DMS114 treated with DMSO at 0.1 percent for 48 hours (cell line): ENCODE data around the gene VASH1.

Experiments used
- DNase-seq: peaks from one replicate; lab custom pipeline; 2025; ENCODE audit not compliant: unreplicated experiment; lab: John Stamatoyannopoulos, UW

VASH1 gene

DNA sequence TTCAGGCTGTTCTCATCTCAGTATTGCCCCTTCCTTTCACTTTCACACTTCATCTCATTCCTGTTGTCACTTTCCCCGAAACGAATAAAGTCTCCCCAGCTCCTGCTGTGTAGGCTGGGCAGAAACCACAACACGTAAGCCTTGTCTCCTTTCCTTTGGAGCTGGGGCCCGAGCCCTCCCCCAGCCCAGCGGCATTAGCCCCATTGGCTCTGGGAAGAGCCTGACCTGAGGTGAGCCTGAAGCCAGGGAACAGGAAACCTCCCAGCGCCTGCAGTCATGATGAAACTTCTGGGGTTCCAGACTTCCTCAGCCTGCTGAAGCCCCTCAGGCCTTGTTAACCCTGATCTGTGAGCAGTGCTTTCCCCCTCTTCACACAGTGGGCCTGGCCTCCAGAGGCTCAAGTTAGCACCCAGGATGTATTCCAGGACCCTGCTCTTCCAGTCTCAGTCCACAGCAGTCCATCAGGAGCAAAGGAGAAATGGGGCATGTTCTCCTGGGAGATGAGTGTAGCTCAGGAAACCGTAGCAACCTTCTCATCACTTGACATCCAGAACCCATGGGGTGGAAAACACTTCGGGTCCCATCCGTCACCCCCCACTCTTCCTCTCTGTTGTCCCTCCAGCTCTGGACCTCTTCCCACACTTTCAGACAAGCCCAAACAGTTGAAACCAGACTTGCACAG lies 21.8 kb downstream of the VASH1 start:
- no peak for DNase-seq

DNA sequence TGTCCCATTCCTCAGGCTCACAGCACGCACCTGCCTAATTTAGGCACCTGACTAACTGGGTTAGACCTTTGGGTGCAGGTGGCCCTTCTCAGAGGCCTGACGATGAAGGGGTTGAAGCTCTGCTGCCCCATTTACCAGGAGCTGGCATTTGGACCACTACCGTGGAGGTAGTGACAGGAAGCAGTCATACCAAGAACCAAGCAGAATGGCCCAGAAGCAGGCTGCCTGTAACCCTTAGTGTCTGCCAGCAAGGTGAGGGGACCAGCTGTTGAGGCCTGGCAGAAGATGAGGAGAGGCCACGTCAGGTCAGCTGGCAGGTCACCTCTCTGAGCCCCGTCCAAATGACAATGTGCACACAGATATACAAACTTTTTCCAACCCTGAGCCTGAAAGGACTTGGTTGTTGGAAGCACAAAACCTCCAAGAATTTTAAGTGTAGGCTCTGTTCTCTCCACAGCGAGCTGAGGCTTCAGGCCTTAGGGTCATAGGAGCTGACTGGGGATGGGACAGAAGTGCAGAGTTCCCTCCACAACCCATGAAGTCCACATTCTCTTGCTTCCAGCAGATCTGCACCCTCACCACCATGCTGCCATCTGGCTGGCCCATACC lies 23.1 kb downstream of the VASH1 start:
- DNase-seq = no peak

DNA sequence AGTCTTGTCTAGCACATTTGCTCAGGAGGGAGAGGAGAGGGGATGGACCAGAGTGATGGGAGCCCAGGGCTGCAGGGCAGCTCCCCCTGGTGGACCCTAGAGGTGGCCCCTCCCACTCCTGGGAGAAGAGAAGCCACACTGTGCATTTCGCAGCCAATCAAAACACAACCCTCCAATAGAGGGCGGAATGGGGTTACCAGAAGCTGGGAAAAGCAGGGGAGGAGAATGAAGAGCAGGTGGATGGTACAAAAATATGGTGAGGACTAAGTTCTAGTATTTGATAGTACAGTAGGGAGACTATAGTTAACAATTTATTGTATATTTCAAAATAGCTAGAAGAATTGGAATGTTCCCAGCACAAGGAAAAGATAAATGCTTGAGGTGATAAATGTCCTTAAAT lies 23.6 kb downstream of the VASH1 start:
- peak; percentile 9 for DNase-seq

DNA sequence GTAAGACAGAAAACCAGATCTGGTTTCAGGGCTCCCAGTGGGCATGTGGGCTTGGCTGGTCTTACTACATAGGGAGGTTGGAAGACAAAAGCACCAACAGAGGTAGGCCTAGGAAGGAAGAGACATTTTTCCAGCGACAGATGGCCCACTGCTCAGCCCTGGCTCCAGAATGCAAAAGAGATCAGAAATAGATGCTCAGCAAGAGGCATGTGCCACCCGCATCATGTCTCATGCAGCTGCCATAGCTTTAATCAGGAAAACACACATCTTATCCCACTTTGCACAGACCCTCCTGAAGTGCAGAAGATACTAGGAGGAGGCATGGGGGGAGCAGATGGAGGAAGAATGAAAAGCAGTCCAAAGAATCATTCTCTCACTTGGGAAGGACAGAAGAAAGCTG lies 25.3 kb downstream of the VASH1 start:
- DNase-seq = no peak

DNA sequence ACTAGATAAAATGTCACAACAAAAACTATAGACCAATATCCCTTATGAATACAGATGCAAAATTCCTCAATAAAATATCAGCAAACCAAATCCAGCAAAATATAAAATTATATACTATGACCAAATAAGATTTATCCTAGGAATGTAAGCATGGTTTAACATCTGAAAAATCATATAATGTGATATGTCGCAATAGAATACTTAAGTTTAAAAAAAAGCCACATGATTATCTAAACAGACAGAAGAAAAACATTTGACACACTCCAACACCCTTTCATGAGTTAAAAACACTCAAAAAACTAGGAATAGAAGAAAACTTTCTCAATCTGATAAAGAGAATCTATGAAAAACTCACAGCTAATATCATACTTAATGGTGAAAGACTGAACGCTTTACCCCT lies 31.2 kb downstream of the VASH1 start:
- DNase-seq = no peak

DNA sequence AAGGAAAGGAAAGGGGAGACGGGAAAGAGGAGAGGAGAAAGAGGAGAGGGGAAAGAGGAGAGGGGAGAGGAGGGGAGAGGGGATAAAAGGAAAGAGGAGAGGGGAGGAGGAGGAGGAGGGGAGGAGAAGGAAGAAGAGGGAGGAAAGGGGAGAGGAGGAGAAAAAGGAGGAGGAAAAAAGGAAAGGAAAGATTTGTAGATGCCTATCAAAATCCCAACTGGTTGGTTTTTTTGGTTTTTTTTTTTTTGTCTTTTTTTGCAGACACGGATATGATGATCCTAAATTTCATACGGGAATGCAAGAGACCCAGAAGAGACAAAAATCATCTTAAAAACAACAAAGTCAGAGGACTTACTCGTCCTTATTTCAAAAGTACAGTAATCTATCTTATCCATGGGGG lies 32.1 kb downstream of the VASH1 start:
- DNase-seq = no peak

DNA sequence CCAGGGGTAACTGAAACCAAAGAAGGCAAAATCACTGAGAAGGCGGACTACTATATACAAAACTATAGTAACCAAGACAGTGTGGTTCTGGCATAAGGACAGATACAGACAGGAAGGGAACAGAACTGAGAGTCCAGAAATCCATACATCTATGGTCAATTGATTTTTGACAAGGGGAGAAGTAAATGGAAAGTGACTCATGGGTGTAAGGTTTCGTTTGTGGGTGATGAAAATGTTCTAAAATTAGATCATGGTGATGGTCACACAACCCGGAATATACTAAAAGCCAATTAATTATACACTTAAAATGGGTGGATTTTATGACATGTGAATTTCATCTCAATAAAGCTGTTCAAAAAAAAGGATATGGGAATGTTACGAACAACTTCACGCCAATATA lies 32.7 kb downstream of the VASH1 start:
- no peak for DNase-seq

DNA sequence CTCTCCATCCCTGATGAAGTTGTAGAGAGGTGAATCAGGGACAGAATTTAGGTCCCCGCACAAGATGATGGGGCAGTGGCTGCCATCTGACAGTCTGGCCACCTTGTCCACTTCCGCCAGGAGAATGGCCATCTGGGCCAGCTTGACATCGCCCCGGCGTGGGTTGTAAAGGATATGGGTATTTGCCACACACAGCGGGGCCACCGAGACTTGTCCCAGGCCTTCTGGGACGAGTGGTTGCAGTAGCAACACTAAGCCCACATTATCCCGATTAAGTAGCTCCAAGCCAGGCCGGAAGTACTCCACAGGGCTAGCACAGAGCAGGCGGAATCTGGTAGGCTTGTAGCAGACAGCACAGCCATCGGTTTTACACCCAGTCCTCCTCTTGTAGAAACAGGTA lies 45.2 kb downstream of the VASH1 start:
- DNase-seq = no peak

DNA sequence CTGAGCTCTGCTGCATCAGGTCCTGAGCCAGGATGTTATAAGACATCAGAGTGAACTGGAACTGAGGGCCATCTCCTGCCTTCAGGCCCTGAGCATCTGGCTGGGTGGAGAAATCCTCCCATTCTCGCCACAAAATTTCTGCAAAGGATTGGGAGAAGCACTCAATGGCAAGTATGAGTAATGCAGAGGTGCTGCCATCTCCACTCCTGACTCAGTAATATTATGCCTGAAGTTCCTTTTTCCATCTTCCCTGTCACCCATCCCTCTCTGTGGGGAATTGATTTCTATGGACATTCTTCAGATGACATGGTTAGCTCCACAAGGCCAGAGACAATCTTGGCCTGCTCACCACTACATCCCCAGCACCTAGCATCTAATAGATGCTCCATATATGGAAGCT lies 46.7 kb downstream of the VASH1 start:
- DNase-seq = no peak

DNA sequence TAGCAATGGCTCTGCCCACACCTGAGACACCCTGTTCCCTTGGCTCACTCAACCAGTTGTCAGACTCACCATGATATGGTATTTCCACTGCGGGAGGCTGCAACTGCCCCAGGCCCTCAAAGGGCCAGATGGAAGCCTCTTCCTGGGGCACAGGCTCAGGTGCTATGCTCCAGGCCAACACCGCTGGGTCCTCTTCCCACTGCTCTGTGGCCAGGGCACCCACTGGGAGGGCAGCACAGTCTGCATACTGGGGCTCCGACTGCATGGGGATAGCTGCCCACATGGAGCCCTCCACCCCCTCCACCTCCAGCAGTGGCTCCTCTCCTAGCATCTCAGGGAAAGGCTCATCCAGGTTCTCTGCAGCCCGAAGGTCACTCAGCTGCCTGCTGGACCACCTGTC lies 47.7 kb downstream of the VASH1 start:
- no peak for DNase-seq

DNA sequence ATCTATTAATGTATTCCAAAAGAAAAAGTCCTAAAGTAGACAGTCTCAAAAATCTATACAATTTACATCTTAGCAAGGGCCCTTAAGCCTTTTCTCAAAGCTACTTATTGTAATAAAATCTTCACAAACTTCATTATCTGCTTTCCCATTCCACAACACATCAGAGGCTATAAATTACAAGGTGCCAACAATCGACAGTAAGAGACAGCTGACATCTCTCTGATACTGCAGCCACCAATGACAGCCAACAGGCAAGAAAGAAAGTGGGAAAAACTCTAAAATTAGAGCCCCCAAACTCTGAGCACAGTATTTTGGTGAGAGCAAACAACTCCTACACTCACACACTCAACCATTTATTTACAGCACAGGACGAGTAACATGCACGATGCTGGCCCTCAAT lies 49.3 kb downstream of the VASH1 start:
- DNase-seq = no peak

DNA sequence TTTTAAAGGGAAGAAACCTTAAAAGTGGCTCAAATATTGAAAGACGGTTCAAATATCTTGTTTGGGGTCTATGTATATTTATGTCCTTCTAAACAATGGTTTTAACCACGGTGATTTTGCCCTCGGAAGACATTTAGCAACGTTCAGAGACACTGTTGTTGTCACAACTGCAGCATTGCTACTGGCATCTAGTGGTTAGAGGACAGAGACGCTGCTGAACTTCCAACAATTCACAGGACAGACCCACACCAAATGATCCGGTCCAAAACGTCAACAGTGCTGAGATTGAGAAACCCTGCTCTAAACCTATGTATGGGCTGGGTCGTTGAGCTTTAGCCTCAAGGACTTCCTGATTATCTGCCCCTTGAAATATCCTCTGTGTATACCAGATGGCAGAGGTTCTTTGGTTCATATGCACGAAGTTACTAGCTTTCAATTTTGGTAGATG lies 49.7 kb downstream of the VASH1 start:
- DNase-seq = peak; percentile 18

DNA sequence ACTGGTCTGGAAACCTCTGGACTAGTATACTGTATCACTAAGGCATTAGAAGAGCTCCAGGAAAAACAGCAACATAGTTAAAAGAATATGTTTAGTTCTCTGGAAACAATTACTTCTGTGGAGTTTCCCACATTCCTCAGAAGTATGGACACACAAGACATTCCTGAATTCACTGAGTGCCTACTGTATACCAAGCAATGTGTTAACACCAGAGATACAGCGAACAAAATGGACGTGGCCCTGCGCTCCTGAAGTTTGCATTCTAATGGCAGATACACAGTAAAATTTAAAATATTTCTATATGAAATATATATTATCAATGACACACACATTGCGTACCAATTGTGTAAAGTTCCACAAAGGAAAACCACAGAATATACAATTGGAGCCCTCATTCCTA lies 50.3 kb downstream of the VASH1 start:
- no peak for DNase-seq

DNA sequence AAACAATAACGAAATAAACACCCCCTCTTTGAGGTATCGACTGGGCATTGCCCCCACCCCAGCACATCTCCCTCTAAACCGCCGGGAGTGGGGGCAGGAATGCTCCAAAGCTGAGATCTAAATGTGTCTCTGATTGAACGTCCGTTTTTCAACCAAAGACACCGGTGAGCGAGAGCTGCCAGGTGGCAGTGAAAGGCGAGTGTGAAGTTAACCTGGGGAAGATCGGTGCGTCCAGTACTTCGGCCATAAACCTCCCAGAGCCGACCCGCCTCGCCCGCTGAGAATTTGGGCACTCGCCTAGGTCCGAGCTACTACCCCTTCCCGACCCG lies 50.8 kb downstream of the VASH1 start:
- DNase-seq = no peak

DNA sequence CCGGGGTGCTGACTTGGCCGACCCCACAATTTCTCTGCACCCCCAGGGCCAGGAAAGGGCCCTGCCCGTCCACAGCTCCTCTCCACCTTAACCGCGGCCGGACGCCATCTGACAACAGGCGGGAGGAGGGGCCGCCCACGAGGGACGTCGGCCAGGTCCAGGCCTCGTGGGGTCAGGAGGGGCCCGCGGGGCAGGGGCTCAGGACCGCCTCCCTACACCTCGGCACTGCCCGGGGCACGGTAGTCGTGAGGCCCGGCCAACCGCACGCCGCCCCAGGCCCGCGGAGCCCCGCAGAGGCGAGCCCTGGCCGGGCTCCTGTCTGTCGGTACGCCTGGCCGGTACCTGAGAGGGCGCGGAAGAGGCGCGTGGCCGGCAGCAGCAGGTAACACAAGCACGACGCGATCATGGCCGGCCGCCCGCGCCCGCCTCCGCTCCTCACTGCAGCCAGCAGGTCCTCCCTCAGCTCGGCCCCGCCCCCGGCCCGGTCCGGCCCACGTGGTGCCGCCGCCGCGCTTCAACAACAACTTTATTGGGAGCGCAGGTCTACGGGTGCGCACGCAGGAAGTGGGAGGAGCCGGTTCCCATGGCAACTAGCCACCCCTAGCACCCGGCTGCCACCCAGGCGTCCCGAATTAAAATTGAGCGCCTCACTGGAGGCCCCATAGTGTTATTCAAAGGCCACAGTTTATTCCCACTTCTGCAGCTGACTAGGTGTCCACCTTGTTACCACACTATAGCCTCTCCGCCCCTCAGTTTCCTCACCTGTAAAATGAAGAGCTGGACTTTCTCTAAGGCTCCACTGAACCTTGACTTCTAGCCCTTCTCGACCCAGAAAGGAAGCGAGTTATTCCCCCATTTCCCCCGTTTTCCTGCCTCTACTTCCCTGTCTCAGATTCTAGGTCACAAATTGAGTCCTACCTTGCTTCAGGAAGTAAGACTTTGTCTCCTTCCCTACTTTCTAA lies 51.4 kb downstream of the VASH1 start, which contains the start of gene ANGEL1:
ANGEL1 (minus strand) TSS at position 461 of the 962 bp plus-strand sequence; CDS start at position 406, 55 bp downstream.
- DNase-seq = peak; percentile 67

DNA sequence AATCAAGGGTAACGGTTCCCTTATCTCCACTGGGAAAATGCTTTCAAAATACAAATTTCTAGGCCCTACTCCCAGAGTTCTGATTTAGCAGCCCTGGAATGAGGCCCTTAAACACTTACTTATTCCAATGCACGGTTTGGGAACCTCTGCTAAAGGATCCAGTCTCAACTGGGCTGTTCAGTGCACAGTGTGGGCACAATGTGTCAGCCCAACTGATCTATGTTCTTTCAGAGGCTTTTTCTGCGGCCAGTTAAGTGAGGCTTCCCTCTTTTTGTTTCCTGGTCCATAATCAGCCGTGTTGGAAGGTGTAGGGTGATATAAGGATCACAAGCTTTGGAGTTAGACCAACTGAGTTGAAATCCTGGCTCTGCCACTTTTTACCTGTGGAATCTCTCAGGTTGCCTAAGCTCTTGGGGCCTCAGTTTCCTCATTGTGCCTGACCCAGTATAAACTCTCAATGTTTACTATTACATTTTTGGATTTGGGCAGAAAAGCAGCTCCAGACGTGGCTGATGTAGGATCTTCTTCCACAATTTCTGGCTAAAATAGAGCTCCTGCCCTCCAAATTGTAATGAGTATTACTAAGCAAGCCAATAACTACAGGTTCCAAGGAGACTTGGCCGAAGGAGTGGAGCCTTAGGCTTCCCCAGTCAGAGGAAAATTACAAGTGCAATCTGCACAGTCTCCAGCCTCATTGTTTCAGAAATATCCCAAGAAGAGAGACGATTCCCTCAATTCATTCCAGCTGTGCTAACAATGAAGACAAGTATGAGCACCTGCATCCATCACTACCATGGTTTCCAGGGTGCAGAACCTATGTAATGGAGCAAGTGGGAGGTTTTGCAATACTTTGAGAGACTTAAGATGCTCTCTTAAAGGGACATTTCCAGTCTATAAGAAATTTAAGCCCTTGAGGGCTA lies 53.7 kb downstream of the VASH1 start:
- no peak for DNase-seq

DNA sequence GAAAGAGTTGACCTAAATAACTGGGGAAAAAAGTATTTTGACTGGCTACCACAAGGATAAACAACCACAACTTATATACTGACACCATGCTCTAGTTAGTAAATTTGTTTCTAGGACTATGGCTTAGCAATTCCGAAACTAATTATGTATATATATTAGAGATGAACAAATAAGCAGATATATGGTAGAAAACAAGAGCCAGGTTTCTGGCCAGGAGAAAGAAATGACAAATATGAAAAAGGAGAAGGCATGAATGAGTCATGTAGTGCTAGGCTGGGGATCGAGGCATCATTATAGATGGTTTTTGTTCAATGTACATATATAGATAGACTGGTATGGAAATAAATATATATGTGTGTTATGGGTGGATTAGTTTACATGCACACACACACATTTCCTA lies 59.4 kb downstream of the VASH1 start:
- no peak for DNase-seq

DNA sequence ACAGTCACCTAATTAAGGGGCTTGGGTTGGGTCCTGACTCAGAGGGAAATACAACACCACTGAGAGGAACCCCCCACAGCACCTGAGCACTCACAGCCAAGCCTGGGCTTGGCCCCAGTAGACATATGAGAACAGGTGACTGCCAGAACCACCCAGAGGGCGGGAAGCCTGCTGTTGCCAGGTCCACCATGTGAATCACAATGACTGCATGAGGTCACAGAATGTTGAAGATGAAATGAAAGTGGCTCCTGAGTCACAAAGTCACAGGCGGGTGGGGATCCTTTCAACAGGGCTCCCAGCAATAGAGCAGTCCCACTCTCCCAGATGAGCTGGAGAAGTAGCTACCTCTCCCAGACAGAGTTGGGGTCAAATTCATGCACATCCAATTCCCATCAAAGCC lies 64.9 kb downstream of the VASH1 start, which contains the start of gene LRRC74A:
LRRC74A (plus strand) TSS at position 287 of the 400 bp plus-strand sequence. CDS start 290 bp downstream, outside the sequence.
- no peak for DNase-seq

DNA sequence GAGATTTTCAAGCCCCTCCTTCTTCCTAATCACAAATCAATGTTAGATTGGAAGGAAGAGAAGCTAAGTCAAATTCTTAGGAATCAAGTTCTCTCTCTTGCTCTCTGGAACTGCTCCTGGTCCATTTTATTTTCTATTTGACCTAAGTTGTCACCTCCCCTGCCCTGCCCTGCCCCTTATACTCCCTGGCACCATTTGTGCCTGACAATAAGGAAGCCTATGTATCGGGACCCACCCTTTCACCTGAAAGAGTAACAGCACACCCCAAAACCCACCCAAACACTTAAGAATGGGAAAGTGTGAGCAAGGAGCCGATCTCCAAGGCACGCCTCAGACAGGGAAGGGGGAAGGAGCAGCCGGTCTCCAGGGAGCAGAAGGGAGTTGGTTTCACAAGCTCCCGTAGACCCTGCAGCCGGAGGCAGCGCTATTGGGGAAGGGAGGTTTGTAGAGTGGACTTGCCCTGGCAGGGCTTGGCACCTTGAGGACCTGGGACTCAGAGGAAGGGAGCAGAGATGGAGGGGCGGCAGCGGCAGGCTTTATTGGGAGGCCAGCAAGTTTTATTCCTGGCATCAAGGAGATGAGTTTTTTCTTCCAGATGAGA lies 66.5 kb downstream of the VASH1 start:
- DNase-seq = no peak

DNA sequence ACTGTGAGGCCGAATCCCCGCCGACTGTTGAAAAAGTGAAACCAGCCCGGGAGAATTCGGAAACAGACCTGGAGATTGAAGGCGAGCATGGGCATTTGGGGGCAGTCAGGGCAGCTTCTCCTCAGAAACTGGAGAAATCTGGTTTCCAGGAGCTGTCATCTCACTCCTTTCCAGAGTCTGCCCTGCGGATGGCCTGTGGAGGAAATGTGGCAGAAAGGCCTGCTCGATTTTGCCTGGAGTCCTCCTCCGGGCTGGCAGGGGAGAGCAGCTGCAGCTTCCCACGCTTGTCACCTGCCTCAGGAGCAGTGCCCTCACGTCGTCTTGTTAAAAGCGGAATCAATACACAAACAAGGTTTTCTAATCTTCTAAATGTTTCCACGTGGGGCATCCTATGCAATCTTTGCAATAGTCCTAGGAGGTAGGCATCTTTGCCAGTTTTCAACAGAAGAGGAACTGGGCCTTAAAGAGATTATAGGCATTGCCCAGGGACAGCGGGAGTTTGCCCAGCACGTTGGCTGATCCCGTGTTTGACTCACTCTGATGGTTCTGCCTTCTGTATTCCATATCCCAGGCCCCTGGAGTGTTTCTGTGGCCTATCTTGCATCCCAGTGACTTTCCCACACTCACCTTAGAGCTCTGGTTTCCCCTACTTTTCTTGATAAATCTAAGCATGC lies 67.2 kb downstream of the VASH1 start:
- no peak for DNase-seq
